Stomach smooth muscle (tissue), 2 donors: Measurements from ENCODE around the gene SLC5A2.

Source experiments
- H3K27ac ChIP-seq: one replicate; pipeline ENCODE4 v1.7.0; 2013; ENCODE audit warnings: mild to moderate bottlenecking, low read length, inconsistent platforms
- H3K27me3 ChIP-seq, 2 donors: one replicate each; pipeline ENCODE4 v1.7.0; 2013; ENCODE audit warnings: low read length in 2 of 2; ENCODE audit not compliant: insufficient read depth in 2 of 2, control insufficient read depth in 1 of 2
- H3K36me3 ChIP-seq, 2 donors: one replicate each; pipeline ENCODE4 v1.7.0; 2013; ENCODE audit warnings: low read length in 2 of 2; ENCODE audit not compliant: control insufficient read depth in 2 of 2, insufficient read depth in 2 of 2
- H3K4me1 ChIP-seq: one replicate; pipeline ENCODE4 v1.7.0; 2013; ENCODE audit warnings: low read length; ENCODE audit not compliant: control insufficient read depth, insufficient read depth
- H3K4me3 ChIP-seq, 2 donors: one replicate each; pipeline ENCODE4 v1.7.0; 2013; ENCODE audit warnings: low read length in 2 of 2
- H3K9ac ChIP-seq, 2 donors: one replicate each; pipeline ENCODE4 v1.7.0; 2013; ENCODE audit warnings: low read length in 2 of 2, mild to moderate bottlenecking in 1 of 2
- H3K9me3 ChIP-seq, 2 donors: one replicate each; pipeline ENCODE4 v1.7.0; 2013; ENCODE audit warnings: low read length in 2 of 2; ENCODE audit not compliant: control insufficient read depth in 2 of 2
- donor health status: healthy.
- donor health status: Pancreatic carcinoma.

SLC5A2 gene

GRCh38 chr16:31451681-31452351, 31.1 kb upstream of the SLC5A2 start:
- H3K4me3 ChIP-seq = no peak overlapping the region
- H3K9me3 ChIP-seq = no peaks in the 10 kb centered on the region
- H3K27ac ChIP-seq = no peak overlapping the region
- H3K36me3 ChIP-seq = peaks cover 0 to 3% of the 10 kb centered on the region in 2 donors
- H3K27me3 ChIP-seq = no peaks in the 10 kb centered on the region
- H3K9ac ChIP-seq = peak overlapping the region; percentile 21 to 46
- peaks cover 36% of the 10 kb centered on the region for H3K4me1 ChIP-seq

GRCh38 chr16:31452631-31453106, 30.3 kb upstream of the SLC5A2 start:
- no peak overlapping the region for H3K9ac ChIP-seq
- no peak overlapping the region for H3K27ac ChIP-seq
- no peaks in the 10 kb centered on the region for H3K9me3 ChIP-seq
- peaks cover 0 to 3% of the 10 kb centered on the region in 2 donors for H3K36me3 ChIP-seq
- no peak overlapping the region for H3K4me3 ChIP-seq
- peaks cover 45% of the 10 kb centered on the region for H3K4me1 ChIP-seq
- no peaks in the 10 kb centered on the region for H3K27me3 ChIP-seq

DNA sequence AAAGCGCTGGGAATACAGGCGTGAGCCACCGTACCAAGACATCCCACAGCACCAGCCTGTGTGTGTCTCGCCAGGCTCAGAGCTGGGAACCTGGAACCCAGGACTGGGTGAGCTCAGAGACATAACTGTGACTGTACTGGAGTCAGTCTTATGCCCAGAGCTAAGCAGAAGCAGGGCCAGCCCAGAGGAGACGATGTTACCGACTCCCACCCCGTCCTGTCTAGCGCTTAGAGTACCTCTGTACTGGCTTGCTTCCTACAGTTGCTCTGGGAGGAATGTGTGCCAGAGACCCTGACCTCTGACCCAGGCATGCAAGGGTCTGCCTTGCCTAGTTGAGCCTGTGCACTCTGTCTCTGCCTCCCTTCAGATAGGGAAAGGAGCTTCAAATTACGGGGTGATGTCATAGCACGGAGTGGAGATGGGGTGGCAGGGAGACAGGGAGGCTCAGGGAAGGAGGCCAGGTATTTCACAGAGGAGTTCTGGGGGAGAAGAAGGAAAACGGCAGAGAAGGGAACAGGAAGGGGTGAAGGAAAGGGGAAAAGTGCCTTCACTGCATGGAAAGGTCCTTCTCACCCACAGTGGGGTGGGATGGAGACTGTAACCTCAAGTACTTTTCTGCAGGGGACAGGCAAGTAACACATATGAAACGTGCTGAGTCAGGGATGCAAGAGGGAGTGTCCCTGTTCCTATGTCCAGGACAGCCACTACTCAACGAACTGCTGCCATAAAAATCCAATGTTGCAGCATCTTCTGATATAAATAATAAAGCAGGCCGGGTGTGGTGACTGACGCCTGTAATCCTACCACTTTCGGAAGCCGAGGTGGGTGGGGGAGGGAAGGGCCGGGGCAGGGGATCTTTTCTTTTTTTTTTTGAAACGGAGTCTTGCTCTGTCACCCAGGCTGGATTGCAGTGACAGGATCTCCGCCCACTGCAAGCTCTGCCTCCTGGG, 29.4 kb upstream of the SLC5A2 start:
- Histone ChIP-seq H3K27me3 (no peaks in the 10 kb centered on the region), H3K36me3 (peaks cover 0 to 3% of the 10 kb centered on the region in 2 donors), H3K4me3 (no peak overlapping the region), H3K4me1 (peaks cover 52% of the 10 kb centered on the region), H3K27ac (no peak overlapping the region), H3K9me3 (no peaks in the 10 kb centered on the region), H3K9ac (peak overlapping the region in 1 of 2 donors; percentile 29)

GRCh38 chr16:31455601-31456314, 27.2 kb upstream of the SLC5A2 start:
- H3K36me3 ChIP-seq = peaks cover 0 to 3% of the 10 kb centered on the region in 2 donors
- H3K27me3 ChIP-seq = no peaks in the 10 kb centered on the region
- peak overlapping the region in 1 of 2 donors; percentile 5 for H3K9ac ChIP-seq
- H3K4me1 ChIP-seq = peaks cover 60% of the 10 kb centered on the region
- no peak overlapping the region for H3K27ac ChIP-seq
- peak overlapping the region in 1 of 2 donors; percentile 35 for H3K4me3 ChIP-seq
- H3K9me3 ChIP-seq = no peaks in the 10 kb centered on the region

DNA sequence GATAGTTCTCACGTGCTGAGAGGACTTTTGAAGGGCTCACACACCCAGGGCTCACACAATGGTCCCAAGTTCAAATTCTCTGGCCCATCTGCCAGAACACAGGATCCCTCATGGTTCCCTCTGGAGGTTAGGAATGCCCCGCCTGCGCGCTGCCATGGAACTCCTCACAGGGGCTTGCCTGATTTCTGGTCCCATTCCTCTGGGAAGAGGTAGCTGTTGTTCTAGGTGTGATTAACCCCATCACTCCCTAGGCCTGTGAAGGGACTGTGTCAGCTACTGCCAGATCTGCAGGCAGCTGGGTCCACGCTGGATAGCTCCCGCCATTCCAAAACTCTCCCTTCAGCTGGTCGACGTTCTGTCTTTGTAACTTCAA, 25.9 kb upstream of the SLC5A2 start:
- peak overlapping the region in 1 of 2 donors; percentile 29 for H3K9ac ChIP-seq
- H3K36me3 ChIP-seq = peaks cover 0 to 4% of the 10 kb centered on the region in 2 donors
- H3K27me3 ChIP-seq = no peaks in the 10 kb centered on the region
- peaks cover 55% of the 10 kb centered on the region for H3K4me1 ChIP-seq
- H3K9me3 ChIP-seq = no peaks in the 10 kb centered on the region
- H3K27ac ChIP-seq = peak overlapping the region; percentile 96
- peak overlapping the region in 1 of 2 donors; percentile 35 for H3K4me3 ChIP-seq

DNA sequence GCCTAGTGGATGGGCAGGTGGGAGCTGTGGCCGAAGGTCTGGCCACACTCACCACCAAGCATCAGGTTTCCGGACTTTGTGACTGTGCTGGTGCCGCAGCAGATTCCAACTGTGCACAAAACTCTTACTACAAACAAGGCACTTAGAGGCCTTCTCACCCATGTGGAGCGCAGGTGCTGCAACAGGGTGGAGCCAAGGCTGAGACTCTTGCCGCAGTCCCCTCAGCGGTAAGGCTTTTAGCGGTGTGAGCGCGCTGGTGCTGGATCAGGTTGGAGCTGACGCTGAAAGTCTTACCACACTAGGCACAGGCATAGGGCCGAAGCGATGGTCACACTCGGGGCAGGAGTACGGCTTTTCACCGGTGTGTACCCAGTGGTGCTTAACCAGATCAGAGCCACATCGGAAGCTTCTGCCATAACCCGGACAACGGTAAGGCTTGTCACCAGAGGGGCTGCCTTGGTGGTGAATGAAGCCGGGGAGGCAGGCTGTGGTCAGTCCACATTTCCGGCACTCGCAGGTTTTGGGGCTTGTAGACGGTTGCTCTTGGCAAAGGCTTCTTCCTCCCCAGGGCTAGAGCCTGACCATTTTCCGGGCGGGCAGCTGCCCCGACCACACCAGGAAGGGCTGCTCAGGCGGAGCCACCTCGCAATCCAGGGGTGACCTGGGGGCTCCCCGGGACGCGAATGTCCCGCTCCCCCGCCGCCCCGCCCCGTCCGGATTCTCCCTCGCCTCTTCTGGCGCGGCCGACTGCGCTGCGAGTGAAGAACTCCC, 24.7 kb upstream of the SLC5A2 start:
- Histone ChIP-seq H3K36me3 (peaks cover 6 to 10% of the 10 kb centered on the region in 2 donors), H3K4me3 (peak overlapping the region; percentile 85 to 95), H3K9me3 (no peaks in the 10 kb centered on the region), H3K27me3 (no peaks in the 10 kb centered on the region), H3K9ac (peak overlapping the region; percentile 84 to 98), H3K4me1 (peaks cover 45% of the 10 kb centered on the region), H3K27ac (peak overlapping the region; percentile 96)

DNA sequence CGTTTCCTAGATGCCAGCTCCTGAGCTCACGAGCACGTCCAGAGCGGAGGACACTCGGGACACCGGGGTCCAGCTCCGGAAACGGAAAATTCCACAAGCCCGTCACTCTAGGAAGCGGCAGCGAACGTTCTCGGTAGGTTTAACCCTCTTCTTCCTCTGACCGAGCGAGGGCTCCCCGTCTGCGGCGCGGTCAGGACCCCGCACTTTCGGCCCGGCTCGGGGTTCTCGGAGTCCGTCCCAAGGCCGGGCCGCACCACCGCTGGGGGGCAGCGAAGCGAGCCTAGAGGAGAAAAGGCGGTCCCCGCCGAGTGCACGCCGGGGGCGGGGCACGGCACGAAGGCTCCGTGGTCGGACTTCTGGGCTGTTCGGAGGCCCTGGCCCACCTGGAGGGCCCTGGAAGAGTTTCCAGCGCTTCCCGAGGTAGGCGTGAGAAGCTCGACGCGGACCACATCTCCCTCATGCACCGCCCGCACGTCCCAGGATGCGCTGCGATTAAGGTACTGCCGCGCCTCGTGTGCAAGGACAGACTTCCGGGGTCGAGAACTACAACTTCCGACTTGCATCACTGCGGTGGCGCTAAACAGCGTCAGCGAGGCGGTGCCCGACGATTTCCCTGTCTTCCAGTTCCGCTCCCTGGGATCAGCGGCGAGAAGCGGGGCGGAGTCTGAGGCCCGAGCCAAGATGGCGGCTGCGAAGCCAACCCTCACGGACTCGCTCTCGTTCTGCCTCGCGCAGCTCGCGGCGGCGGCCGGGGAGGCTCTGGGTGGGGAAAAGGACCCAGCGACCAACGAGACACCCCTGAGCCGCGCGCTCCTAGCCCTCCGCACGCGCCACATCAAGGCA, 23.9 kb upstream of the SLC5A2 start, which contains the start of gene ARMC5:
Gene ARMC5 (plus strand): TSS at position 658 of the 843 bp plus-strand sequence. CDS start 24 bp downstream, at position 682.
- Histone ChIP-seq H3K27ac (peak within 1 kb of the TSS; percentile 96), H3K9me3 (no peaks in the 10 kb centered on the region), H3K4me1 (peaks cover 42% of the 10 kb centered on the region), H3K4me3 (peak within 1 kb of the TSS; percentile 85 to 95), H3K36me3 (peaks cover 8 to 13% of the 10 kb centered on the region in 2 donors), H3K27me3 (no peaks in the 10 kb centered on the region), H3K9ac (peak within 1 kb of the TSS; percentile 84 to 98)

- Histone ChIP-seq H3K9me3 (no peaks in the 10 kb centered on the region), H3K4me3 (peak overlapping the region; percentile 85 to 95), H3K36me3 (peaks cover 8 to 15% of the 10 kb centered on the region in 2 donors), H3K9ac (peak overlapping the region; percentile 84 to 98), H3K27me3 (no peaks in the 10 kb centered on the region), H3K27ac (peak overlapping the region; percentile 96), H3K4me1 (peaks cover 40% of the 10 kb centered on the region)
Measured at GRCh38 chr16:31459687-31460581, 23.0 kb upstream of the SLC5A2 start.
